Measurements from ENCODE around the gene TMEM205.
"Not testable (repeated sequence)": the region's sequence is repeated elsewhere in the genome, so short reads cannot be mapped to it uniquely, and the experiment has no call there.

Gene TMEM205

GRCh38 chr19:11373166-11373884 lies 27.3 kb upstream of the TMEM205 start:
- DNase-seq (ENCODE audit: low spot score), result no peak

DNA sequence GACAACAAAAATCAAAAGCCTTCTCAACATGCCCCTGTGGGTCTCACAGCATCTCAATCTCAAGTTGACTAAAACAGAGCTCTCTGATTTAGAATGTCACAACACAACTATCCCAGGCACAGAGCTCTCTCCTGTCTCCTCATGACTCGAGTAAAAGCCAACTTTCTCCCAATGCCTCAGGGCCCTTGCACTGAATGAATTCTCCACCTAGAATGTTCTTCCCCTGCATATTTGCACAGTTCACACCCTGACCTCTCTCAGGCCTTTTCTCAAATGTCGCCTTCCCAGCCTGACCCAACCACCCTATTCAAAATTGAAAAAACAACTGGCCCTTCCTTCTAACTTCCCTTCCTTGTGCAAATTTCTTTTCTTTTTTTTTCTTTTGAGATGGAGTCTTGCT lies 24.7 kb upstream of the TMEM205 start:
- DNase-seq (ENCODE audit: low spot score), result no peak

GRCh38 chr19:11367528-11367927 lies 21.5 kb upstream of the TMEM205 start:
- no peak for DNase-seq (ENCODE audit: low spot score)

- no peak for DNase-seq (ENCODE audit: low spot score)
Measured at GRCh38 chr19:11365557-11366117, 19.6 kb upstream of the TMEM205 start.

- no peak for DNase-seq (ENCODE audit: low spot score)
Measured at GRCh38 chr19:11364935-11365334, 18.9 kb upstream of the TMEM205 start.

DNA sequence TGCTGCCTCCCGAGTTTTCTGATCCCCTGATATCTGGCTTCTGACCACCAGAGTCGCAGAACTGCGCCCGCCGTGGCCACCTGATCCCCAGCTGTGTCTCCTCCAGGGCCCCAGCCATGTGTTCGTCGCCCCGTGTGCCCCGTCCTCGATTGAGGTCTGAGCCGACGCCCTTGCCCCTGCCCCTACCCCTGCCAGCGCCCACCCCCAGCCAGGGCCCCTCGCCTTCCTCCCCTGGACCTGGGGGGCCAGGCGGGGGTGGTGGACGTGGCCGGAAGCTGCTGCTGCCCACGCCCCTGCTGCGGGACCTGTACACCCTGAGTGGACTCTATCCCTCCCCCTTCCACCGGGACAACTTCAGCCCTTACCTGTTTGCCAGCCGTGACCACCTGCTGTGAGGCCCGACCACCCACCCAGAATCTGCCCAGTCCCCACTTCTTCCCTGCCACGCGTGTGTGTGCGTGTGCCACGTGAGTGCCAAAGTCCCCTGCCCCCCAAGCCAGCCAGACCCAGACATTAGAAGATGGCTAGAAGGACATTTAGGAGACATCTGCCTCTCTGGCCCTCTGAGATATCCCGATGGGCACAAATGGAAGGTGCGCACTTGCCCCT lies 18.3 kb upstream of the TMEM205 start:
- DNase-seq (ENCODE audit: low spot score), result no peak

- DNase-seq (ENCODE audit: low spot score), result no peak
Measured at GRCh38 chr19:11363881-11364280, 17.8 kb upstream of the TMEM205 start.

GRCh38 chr19:11361771-11362731 lies 16.0 kb upstream of the TMEM205 start:
- DNase-seq (ENCODE audit: low spot score), result no peak

GRCh38 chr19:11361037-11361770 lies 15.1 kb upstream of the TMEM205 start:
- no peak for DNase-seq (ENCODE audit: low spot score)

DNA sequence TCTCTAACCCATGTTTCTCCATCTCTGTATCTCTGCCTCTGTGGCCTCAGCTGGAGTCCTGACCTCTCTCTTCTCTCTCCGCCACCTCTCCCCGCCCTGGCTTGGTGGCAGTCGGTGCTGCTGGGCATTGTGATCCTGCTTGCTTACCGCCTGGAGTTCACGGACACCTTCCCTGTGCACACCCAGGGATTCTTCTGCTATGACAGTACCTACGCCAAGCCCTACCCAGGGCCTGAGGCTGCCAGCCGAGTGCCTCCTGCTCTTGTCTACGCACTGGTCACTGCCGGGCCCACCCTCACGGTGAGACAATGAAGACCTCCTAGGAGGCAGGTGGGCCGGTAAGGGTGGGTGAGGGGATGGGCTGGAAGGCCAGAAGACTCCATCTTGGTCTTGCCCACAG lies 13.4 kb upstream of the TMEM205 start:
- no peak for DNase-seq (ENCODE audit: low spot score)

GRCh38 chr19:11356676-11357550 lies 10.8 kb upstream of the TMEM205 start:
- no peak for DNase-seq (ENCODE audit: low spot score)

DNA sequence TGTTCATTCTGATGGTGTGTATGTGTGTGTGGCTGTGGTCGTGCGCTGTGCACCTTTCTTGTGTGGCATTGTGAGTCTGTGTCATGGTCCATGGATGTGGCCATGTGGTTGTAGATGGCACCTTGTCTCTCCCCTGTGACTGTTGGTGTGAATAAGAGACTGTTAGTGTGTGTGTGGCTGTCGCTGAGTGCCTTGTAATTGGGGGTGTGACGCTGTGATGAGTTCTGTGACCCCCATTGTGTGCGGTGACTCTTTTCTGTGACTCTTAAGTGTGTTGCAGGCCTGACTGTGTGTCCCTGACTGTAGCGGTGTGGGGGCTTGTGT lies 10.0 kb upstream of the TMEM205 start:
- DNase-seq (ENCODE audit: low spot score), result no peak

GRCh38 chr19:11355160-11356073 lies 9.3 kb upstream of the TMEM205 start, which contains the start of gene PLPPR2:
Gene PLPPR2, plus strand, starts transcription at chr19:11355432. Its CDS starts 2,242 bp downstream, at chr19:11357674.
- peak; percentile 97 for DNase-seq (ENCODE audit: low spot score)

DNA sequence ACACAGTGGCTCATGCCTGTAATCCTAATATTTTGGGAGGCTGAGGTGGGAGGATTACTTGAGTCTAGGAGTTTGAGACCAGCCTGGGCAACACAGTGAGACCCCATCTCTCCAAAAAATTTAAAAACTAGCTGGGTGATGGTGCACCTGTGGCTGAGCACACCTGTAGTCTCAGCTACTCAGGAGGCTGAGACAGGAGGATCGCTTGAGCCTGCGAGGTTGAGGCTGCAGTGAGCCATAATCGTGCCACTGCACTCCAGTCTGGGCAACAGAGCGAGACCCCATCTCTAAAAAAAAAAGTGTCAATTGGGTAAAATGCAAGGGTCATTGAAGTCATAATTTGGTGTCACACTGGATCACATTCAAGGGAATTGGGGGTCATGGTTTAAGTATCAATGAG lies 8.0 kb upstream of the TMEM205 start:
- not testable (repeated sequence) for DNase-seq (ENCODE audit: low spot score)

DNA sequence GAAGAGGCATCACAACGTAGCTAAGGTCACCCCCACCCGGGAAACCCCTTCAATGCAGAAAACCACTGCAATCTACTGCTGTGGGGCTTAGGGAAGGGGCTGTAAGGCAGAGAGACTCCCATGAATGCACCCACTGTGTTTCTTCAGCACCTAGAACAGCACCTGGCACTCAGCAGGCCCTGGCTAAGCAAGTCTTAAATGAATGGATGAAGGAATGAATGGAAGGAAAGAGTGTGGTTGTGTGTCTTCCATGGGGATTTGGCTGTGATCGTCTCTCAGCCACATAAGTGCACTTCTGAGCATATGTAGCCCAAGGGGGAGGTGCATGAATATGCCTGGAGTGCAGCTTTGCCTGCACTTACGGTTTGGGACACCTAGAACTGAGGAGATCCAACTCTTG lies 3.1 kb upstream of the TMEM205 start:
- DNase-seq (ENCODE audit: low spot score), result no peak

- DNase-seq (ENCODE audit: low spot score), result no peak
Measured at GRCh38 chr19:11347546-11348039, 1.5 kb upstream of the TMEM205 start.

DNA sequence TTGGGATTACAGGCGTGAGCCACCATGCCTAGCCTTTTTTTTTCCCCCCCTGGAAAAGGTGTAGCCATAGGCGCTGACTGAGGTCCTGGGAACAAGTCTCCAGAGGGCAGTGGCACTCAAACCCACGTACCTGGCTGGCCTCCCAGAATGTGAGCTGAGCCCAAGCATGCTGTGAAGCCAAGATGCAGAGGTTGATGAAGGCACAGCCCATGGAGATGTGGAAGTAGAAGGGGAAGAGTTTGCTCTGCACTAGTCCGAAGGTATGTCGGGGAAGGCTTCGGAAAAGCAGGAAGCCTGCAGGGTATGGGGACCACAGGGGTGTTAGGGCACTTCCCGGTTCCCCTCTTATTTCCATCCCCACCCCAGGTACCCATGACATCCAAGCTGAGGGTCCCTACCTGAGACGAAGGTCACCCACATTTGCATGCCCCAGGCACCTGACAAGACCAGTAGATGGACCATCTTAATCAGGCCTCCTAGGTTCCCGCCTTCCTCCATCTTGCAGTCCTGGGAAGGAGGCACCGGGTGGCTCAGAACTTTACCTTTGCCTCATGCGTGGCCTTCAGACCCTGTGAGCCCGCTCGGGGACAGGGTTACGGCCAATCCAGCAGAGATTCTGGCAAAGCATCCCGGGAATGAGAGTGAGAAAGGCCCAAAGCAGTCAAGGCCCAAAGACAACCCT lies 805 bp downstream of the TMEM205 start:
- DNase-seq (ENCODE audit: low spot score), result no peak

DNA sequence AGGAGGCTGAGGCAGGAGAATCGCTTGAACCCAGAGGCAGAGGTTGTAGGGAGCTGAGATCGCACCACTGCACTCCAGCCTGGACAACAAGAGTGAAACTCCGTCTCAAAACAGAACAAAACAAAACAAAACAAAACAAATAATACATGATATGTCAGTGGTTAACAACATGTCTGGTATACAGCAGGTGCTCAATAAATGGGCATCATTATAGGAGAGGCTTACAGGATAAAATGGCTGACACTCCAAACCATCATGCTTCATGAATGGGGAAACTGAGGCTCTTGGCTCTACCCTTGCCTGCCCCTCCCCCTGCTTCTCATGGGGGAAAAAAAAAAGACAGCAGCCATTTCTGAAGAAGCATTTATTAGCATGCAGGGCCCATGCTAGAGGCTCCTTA lies 3.6 kb downstream of the TMEM205 start:
- no peak for DNase-seq (ENCODE audit: low spot score)

GRCh38 chr19:11340099-11340467 lies 6.0 kb downstream of the TMEM205 start:
- DNase-seq (ENCODE audit: low spot score), result not testable (repeated sequence)

Measured in AG08395 (cell line).